GM18861 (cell line): ENCODE data around the gene MLEC.
A peak's percentile ranks its signal among the peaks of the same experiment; 100 is the strongest.

Source experiments
- ATAC-seq: cut with Tn5 transposase; IDR thresholded peaks from one replicate; pipeline ENCODE4 v1.9.1; 2021; ENCODE audit not compliant: unreplicated experiment

Gene MLEC

DNA sequence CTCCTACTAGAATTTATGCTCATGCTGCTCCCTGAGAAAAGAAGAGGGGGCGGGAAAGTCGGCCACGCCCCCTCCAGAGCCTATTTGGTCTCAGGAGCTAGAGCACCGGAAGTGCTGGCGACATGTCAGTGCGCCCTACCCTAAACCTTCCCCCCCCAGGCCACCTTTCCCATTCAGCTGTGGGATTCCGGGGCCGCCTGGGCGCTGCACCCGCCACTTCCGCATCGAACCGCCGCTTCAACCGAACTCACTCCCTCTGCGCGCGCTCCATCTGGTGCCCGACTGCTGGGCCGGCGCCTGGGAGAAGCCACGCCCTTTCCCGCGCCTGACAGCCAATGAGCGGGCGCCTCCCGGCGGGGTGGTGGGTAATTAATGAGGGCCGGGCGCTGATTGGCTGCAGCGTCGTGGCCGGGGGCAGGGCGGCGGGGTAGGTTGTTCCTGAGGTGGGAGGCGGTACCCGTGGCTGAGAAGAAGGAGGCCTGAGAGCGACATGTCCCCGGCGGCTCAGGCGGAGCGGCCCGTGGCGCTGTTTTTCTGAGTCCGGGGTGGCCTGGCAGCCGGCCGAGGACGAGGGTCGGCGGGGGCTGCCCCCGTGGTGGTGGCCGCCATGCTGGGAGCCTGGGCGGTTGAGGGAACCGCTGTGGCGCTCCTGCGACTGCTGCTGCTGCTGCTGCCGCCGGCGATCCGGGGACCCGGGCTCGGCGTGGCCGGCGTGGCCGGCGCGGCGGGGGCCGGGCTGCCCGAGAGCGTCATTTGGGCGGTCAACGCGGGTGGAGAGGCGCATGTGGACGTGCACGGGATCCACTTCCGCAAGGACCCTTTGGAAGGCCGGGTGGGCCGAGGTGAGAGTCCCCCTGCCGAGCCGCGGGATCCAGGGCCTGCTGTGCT is at the start of gene MLEC:
Gene MLEC (plus strand): TSS at position 460 of the 888 bp plus-strand sequence. CDS start 148 bp downstream, at position 608.
- ATAC-seq: peak; percentile 41

DNA sequence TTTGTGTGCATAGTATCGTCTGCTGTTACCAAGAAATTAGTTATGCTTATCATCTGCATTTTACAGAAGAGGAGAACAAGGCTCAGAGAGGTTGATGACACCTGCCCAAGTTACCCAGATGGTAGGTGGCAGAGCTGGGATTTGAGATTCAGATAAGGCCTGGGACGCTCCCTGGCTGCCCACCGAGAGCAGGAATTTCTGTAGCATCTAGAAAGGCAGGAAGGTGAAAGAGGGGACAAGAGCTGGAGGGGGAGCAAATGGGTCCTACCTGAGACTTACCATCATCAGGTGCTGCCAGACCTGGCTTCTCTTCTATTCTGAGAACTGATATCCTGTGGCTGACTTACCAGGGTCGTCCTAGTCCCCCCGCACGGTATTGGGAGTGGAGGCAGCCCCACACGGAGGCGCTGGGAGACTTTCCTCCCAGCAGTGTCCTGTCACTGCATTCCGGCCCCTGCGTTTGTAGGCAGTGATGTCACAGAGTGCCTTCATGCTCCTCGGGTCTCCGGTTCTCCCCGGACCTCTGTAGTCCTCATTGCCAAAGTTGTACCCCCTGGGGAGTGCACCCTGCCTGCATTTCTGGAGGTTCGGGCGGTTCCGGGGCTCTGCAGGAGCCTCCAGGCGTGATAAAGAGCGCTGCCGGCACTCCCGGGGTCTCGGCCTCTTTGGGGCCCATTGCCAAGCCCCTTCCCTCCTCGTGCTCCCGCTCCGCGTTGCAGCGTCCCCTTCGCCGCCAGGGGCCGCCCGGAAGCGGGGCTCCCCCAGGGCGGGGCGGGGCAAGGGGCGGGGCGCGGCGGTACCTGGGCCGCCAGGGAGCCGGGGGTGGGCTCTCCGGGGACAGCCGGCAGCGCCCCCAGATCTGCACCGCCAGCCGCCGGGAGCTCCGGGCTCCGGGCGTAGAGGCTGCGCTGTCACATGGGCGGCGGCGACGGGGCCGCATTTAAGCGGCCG is 46.9 kb upstream of the MLEC start, which contains the start of gene CABP1:
Gene CABP1 (plus strand): TSS at position 856 of the 951 bp plus-strand sequence. CDS start 60 bp downstream, at position 916.
- ATAC-seq: peak; percentile 47

GRCh38 chr12:120640861-120641833 is 45.8 kb upstream of the MLEC start:
- peak; percentile 28 for ATAC-seq

DNA sequence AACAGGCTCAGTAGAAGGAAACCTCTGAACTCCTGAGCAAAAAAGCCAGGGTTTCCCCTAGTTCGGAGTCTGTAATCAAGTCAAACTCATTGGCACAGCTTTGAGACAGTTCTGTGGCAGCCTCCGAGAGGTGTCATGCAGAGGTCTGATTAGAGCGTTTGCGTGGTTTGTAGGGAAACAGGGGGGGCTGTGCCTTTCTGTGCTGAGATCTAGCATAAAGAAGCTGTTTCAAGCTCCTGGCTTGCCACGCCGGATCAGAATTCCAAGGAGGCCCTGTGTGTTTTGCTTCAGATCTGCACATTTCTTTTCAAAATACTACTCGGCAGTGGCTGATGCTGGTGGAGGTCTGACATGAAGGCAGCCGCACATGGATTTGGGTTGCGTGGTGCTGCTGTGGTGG is 44.8 kb upstream of the MLEC start:
- no peak for ATAC-seq

DNA sequence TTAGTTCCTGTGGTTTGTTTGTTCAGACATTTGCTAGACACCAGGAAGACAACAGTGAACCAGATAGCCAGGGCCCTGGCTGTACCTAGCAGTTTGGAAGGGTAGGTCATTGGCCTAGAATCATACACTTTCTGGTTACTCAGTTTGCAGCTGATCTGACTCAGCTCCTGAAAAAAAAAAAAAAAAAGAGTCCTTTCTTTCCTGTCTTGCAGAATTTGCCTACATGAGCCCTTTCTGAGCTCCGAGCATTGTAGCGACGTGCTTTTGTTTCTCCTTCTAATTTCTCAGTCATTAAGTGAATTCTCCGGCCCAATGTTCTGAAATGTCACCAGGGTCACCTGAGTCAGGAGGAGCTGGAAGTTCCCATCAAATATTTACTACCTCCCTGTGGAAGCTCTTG is 44.1 kb upstream of the MLEC start:
- no peak for ATAC-seq

DNA sequence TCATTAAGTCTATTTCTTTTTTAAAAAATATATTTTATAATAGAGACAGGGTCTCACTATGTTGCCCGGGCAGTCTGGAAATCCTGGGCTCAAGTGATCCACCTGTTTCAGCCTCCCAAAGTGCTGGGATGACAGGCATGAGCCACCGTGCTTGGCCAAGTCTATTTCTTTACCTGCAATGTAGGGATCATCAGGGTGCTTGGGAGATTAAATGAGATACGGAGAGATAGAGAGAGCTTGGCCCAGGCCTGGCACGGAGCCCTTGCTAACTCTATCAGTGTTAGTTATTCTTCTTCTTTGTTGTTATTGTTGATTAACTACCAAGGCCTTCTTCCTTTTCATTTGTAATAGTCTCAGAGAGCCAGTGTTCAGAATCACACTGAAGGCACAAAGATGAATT is 43.4 kb upstream of the MLEC start:
- no peak for ATAC-seq

GRCh38 chr12:120646044-120646443 is 40.9 kb upstream of the MLEC start:
- ATAC-seq: no peak

DNA sequence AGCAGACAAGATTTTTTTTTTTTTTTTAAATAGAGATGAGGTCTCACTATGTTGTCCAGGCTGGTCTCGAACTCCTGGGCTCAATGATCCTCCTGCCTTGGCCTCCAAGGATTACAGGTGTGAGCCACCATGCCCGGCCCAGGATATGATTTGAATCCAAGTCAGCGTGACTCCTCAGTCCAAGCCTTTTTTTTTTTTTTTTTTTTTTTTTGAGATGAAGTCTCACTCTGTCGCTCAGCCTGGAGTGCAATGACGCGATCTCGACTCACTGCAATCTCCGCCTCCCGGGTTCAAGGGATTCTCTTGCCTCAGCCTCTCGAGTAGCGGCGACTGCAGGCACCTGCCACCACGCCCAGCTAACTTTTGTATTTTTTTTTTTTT is 39.6 kb upstream of the MLEC start:
- no peak for ATAC-seq

DNA sequence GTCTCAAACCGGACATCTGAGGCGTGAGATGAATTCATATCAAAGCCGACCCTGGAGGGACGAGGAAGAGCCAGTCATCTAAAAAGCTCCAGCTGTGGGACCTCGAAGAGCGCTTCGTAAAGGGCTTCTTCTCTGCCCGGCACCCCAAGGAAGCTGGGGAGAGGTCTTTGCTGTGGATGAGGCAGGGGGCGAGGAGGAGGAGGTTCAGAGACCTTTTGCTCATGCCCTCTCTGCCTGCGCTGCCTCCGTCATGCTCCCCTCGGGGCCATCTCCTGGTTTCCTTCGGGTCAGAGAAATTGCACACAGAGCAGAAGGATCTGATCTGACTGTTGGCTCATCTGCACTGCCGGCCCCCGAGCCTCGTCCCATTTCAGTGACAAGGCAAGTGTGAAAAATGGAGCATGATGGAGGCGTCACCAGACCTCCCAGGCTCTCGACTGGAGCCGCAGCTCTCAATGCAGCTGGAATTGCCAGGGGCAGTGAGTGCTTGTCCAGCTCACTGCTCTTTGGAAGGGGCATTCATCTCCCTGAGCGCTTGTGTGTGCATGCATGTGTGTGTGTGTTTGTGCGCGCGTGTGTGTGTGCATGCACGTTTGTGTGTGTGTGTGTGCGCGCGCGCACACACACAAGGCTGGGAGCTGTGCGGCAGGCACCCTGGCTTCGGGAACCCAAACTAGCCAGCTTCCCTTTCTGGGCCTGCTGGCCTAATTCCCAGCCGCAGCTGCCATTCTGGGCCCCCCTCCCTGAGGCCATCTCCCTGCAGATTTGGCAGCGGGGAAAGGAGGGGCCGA is 37.3 kb upstream of the MLEC start:
- ATAC-seq: no peak

DNA sequence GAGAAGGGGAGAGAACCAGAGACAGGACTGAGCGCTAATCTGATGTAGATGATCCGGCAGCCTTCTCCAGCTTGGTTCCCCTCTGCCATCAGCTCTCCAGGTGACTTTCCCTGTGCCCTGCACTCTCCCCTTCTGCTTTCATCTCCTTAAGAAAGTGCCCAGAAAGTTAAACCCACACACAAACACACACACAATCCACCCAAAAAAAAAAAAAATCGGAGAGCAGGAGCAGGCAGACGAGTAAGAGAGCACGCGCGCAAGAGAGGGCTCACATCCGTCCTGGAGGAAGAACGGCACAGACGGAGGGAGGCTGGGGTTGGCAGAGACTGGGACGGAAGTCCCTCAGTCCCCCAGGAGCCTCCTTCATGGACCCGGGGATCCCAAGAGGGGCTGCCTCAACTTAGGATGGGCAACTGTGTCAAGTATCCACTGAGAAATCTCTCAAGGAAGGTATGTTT is 36.7 kb upstream of the MLEC start:
- no peak for ATAC-seq

DNA sequence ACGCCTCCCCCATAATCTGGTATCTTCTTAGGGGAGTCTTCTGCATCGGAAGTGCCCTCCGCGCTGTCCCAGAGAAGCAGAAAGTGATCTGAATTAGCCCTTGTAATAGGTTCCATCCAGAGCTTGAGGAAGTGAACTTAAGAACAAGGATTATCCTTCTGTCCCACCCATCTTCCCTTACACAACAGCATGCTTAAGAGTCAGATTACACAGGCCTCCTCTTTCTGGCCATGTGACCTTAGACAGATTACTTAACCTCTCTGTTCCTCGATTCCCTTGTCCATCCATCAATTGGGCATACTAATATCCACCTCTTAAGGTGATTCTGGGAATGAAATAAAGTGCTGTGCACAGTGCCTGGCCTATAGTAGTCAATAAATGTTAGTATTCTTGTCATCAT is 35.1 kb upstream of the MLEC start:
- no peak for ATAC-seq

- ATAC-seq: no peak
Observed at GRCh38 chr12:120652656-120653435, 34.1 kb upstream of the MLEC start.

- no peak for ATAC-seq
Observed at GRCh38 chr12:120653611-120654010, 33.3 kb upstream of the MLEC start.

- no peak for ATAC-seq
Observed at GRCh38 chr12:120654656-120655055, 32.3 kb upstream of the MLEC start.

DNA sequence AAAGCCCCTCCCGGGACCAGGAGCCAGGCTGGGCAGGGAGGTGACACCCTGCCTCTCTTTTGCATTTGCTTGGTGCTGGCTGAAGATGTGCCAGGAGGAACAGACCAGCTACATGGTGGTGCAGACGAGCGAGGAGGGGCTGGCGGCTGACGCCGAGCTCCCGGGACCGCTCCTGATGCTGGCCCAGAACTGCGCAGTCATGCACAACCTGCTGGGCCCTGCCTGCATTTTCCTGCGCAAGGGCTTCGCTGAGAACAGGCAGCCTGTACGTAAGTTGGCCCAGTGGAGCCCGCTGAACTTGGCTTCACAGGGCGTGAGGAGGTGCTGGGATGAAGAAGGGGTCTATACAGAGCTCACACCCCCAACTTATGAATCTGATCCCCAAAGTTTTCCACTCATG is 30.9 kb upstream of the MLEC start:
- ATAC-seq: no peak

DNA sequence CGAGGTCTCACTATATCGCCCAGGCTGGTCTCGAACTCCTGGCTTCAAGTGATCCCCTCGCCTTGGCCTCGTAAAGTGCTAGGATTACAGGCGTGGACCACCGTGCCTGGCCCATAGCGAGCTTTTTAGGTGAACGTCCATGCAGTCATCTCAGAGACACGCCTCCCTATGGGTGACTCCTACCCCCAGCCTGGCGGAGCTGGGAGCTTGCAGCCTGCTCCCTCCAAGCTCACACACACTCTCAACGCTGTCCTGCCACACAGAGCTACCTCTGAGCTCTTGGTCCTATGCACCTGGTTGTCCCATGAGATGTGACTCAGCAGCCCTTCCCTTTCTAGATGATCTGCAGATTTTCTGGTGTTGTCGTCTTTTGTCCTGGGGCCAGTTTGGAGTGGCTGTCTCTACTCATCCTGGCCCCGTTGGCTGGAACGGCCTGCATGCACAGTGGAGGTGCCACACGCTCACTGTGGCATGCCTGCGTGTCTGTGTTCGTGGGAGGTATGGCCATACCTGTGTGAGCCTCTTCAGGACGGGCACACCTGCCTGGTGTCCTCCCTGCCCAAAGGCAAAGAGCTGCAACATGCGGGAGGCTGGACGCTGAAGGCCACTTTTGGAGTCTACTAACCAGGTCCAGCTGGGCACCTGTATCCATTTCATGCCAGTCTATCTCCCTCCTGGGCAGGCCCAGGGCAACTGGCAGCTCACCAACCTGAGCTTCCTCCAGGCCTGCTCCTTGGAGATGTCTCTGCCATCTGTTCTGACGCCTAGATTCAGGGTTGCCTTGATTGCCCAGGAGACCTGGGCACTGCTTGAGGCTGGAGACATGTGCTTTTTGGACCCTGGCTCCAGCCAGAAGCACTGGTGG is 28.4 kb upstream of the MLEC start:
- ATAC-seq: no peak

- no peak for ATAC-seq
Observed at GRCh38 chr12:120659151-120659525, 27.8 kb upstream of the MLEC start.

- ATAC-seq: no peak
Observed at GRCh38 chr12:120661432-120661831, 25.5 kb upstream of the MLEC start.
